GM18519 (cell line): ENCODE measurements around the gene ELAVL1.

ENCODE experiments used
- ATAC-seq: cut with Tn5 transposase; IDR thresholded peaks from one replicate; pipeline ENCODE4 v1.9.1; 2021; ENCODE audit warnings: mild to moderate bottlenecking, moderate library complexity; ENCODE audit not compliant: unreplicated experiment, low FRiP score

ELAVL1 gene

GRCh38 chr19:7915250-7916102, 90.0 kb downstream of the ELAVL1 start:
- ATAC-seq, result no peak

- no peak for ATAC-seq
Measured at GRCh38 chr19:7914598-7915045, 90.8 kb downstream of the ELAVL1 start, which contains the start of gene TGFBR3L. TGFBR3L (plus strand) TSS chr19:7914830.

GRCh38 chr19:7914099-7914498, 91.3 kb downstream of the ELAVL1 start:
- ATAC-seq, result no peak

- ATAC-seq, result no peak
Measured at GRCh38 chr19:7913652-7914051, 91.8 kb downstream of the ELAVL1 start.

- no peak for ATAC-seq
Measured at GRCh38 chr19:7912697-7913564, 92.5 kb downstream of the ELAVL1 start.

GRCh38 chr19:7912144-7912696, 93.2 kb downstream of the ELAVL1 start:
- ATAC-seq, result no peak

GRCh38 chr19:7911508-7912143, 93.8 kb downstream of the ELAVL1 start:
- ATAC-seq, result no peak

- ATAC-seq, result no peak
Measured at GRCh38 chr19:7910321-7911161, 94.9 kb downstream of the ELAVL1 start.

- ATAC-seq, result no peak
Measured at GRCh38 chr19:7909471-7910067, 95.9 kb downstream of the ELAVL1 start.

- ATAC-seq, result no peak
Measured at GRCh38 chr19:7908742-7909461, 96.5 kb downstream of the ELAVL1 start.
